ENCODE results near the gene AAK1.

Gene AAK1

DNA sequence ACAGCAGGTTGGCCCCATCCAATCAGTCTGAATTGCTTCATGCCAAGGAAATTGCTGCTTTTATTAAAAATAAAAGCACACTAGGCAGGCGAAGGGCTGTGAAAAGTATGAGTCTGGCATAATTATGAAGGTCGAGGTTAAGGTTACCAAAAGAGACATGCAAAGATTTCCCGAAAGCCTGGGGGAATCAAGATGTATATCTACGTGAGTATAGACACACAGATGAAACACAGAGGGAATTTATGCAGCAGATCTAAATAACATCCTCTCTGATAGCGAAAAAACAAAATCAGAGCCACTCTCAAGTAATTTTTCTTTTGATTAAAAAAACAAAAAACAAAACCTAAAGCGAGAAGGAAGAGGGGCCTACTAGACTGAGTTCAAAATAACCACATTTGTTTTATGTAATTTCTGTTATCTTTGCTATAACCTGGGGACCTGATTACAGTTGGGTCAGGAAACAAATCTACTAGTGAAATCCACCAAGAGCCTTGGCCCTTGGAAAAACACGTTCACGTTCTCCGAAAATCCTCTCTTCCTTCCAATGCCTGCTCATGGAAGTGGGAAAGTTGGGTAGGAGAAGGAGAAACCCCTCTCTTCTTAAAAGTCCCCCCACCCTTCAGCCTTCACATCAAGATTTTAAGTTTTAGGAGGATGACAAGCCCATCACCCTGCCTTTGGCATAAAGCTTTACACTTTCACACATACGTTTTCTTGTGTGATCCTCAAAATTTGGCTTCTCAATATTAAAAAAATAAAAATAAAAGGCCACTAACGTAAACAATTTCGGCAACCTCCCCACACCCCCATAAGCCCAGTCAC lies 1.4 kb downstream of the AAK1 start:
- TF ChIP-seq, protein P1, sequence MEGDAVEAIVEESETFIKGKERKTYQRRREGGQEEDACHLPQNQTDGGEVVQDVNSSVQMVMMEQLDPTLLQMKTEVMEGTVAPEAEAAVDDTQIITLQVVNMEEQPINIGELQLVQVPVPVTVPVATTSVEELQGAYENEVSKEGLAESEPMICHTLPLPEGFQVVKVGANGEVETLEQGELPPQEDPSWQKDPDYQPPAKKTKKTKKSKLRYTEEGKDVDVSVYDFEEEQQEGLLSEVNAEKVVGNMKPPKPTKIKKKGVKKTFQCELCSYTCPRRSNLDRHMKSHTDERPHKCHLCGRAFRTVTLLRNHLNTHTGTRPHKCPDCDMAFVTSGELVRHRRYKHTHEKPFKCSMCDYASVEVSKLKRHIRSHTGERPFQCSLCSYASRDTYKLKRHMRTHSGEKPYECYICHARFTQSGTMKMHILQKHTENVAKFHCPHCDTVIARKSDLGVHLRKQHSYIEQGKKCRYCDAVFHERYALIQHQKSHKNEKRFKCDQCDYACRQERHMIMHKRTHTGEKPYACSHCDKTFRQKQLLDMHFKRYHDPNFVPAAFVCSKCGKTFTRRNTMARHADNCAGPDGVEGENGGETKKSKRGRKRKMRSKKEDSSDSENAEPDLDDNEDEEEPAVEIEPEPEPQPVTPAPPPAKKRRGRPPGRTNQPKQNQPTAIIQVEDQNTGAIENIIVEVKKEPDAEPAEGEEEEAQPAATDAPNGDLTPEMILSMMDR (IDR thresholded peaks at IDR 0.05; ENCODE audit: extremely low read depth, missing control alignments), result no peak
- DNase-seq (ENCODE audit: low spot score), result no peak

DNA sequence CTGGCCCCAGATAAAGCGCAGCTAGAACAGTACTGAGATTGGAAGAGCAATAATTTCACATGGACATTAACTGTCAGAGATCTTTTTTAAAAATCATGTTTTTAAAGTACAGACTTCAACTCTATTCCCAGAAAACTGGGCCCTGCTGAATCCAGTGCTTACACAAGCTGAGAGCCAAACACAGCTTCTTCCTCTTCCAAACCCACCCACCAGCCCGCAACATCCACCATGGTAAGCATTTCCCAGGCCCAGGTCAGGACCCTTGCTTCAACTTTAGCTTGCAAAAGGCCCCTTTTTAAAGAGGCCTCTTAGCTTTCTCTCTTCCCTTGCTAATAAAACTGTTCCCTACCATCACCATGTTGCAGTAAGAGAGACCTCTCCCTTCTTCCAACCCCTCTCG lies 2.1 kb downstream of the AAK1 start:
- DNase-seq (ENCODE audit: low spot score), result no peak
- TF ChIP-seq, protein P1 (IDR thresholded peaks at IDR 0.05; ENCODE audit: extremely low read depth, missing control alignments), result no peak

DNA sequence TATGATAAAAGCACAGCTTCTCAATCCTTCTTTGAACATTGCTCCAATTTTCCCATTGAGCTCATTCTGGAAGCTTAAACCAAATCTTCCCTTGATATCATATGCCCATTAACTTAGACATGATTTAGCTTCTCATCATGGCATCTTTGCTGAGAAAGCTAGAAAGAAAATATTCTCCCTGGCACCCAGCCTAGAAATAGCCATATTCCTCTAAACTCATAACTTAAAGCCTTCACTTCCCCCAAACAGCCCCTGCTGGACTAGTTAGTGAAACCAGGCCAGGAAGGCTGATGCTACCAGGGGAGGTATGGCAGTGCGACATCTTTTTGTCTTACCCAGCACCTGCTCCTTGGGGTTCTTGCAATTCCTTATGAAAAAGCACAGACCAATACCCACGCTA lies 4.3 kb downstream of the AAK1 start:
- TF ChIP-seq, protein P1 (IDR thresholded peaks at IDR 0.05; ENCODE audit: extremely low read depth, missing control alignments), result no peak
- DNase-seq (ENCODE audit: low spot score), result no peak

DNA sequence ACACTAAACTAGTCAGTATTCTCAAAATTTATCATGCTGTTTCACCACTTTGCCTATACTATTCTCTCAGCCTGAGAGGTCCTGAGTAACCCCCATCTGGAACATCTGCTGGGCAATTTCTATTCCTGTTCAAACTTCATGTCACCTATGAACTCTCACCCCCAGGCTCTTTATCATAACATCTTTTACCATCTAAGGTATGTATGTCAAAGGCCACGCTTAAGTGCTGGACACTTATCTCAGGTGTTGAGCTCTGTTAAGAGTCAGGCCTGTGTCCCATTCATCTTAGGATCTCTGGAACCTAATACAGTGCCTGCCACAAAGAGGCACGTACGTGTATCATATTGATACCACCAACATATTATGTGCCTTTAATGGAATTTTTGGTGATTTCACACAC lies 4.9 kb downstream of the AAK1 start:
- TF ChIP-seq, protein P1 (IDR thresholded peaks at IDR 0.05; ENCODE audit: extremely low read depth, missing control alignments), result no peak
- DNase-seq (ENCODE audit: low spot score), result no peak

DNA sequence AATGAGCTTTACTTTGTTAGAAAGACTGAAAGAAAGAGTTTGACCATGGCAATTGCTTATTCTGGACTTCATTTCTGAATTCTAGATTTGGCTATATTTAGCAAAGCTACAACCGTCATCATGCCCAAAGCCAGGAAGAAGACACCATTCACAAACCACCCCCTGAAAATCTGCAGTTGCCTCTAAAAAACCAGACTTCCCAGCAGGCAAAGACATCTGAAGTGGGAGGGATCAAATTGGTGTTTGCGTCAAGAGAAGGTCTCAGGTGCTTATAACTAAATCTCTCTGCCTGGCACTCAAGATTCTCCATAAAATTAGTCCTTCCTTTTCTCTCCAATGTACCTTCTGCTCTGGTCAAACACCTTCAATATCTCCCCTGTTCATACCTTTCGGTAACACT lies 5.6 kb downstream of the AAK1 start:
- no peak for DNase-seq (ENCODE audit: low spot score)
- TF ChIP-seq, protein P1 (IDR thresholded peaks at IDR 0.05; ENCODE audit: extremely low read depth, missing control alignments), result no peak

DNA sequence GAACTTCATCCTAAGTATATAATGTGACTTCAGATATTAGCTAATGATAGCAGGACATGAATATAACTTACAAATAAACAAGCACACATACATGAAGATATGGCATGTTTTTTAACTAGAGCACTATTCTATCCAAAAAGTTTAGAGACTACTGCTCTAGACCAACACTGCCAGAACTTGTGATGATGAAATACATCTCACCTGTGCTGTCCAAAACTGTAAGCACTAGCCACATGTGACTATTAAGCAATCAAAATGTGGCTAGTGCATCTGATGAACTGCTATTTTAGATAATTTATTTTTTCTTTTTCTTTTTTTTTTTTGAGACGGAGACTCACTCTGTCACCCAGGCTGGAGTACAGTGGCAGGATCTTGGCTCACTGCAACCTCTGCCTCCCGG lies 7.1 kb downstream of the AAK1 start:
- TF ChIP-seq, protein P1 (IDR thresholded peaks at IDR 0.05; ENCODE audit: extremely low read depth, missing control alignments), result no peak
- DNase-seq (ENCODE audit: low spot score), result no peak

DNA sequence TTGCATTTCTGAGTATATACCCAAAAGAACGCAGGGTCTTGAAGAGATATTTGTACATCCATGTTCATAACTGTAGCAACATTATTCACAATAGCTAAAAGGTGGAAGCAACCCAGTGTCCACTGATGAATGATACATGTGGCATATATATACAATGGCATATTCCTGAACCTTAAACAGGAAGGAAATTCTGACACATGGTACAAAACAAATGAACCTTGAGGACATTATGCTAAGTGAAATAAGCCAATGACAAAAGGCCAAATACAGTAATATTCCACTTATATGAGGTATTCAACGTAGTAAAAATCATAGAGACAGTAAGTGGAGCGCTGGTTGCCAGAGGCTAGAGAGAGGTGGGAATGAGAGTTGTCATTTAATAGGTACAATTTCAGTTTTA lies 8.1 kb downstream of the AAK1 start:
- TF ChIP-seq, protein P1 (IDR thresholded peaks at IDR 0.05; ENCODE audit: extremely low read depth, missing control alignments), result no peak
- DNase-seq (ENCODE audit: low spot score), result no peak
